ENCODE results near the gene ZNF554.

Gene ZNF554

GRCh38 chr19:2803486-2804155, 16.0 kb upstream of the ZNF554 start:
- H3K27ac ChIP-seq (ENCODE audit: low read depth, low read length) = no peak overlapping the region
- no peaks in the 10 kb centered on the region for H3K27me3 ChIP-seq (ENCODE audit: control insufficient read depth, insufficient read depth, low read length)
- no peaks in the 10 kb centered on the region for H3K4me1 ChIP-seq (ENCODE audit: control insufficient read depth, insufficient read depth, low read length)
- H3K9ac ChIP-seq (ENCODE audit: low read depth, low read length) = no peak overlapping the region
- H3K4me3 ChIP-seq (ENCODE audit: low read depth, low read length) = no peak overlapping the region
- no peaks in the 10 kb centered on the region for H3K9me3 ChIP-seq (ENCODE audit: control insufficient read depth, insufficient read depth, low read length)
- H3K36me3 ChIP-seq (ENCODE audit: control insufficient read depth, insufficient read depth, low read length) = peaks cover 93% of the 10 kb centered on the region

GRCh38 chr19:2804156-2805004, 15.3 kb upstream of the ZNF554 start:
- H3K4me1 ChIP-seq (ENCODE audit: control insufficient read depth, insufficient read depth, low read length) = no peaks in the 10 kb centered on the region
- no peak overlapping the region for H3K9ac ChIP-seq (ENCODE audit: low read depth, low read length)
- H3K36me3 ChIP-seq (ENCODE audit: control insufficient read depth, insufficient read depth, low read length) = peaks cover 93% of the 10 kb centered on the region
- H3K4me3 ChIP-seq (ENCODE audit: low read depth, low read length) = no peak overlapping the region
- H3K27ac ChIP-seq (ENCODE audit: low read depth, low read length) = no peak overlapping the region
- H3K9me3 ChIP-seq (ENCODE audit: control insufficient read depth, insufficient read depth, low read length) = no peaks in the 10 kb centered on the region
- no peaks in the 10 kb centered on the region for H3K27me3 ChIP-seq (ENCODE audit: control insufficient read depth, insufficient read depth, low read length)

- H3K36me3 ChIP-seq (ENCODE audit: control insufficient read depth, insufficient read depth, low read length) = peaks cover 95% of the 10 kb centered on the region
- H3K4me3 ChIP-seq (ENCODE audit: low read depth, low read length) = no peak overlapping the region
- no peak overlapping the region for H3K9ac ChIP-seq (ENCODE audit: low read depth, low read length)
- H3K9me3 ChIP-seq (ENCODE audit: control insufficient read depth, insufficient read depth, low read length) = no peaks in the 10 kb centered on the region
- no peaks in the 10 kb centered on the region for H3K27me3 ChIP-seq (ENCODE audit: control insufficient read depth, insufficient read depth, low read length)
- no peak overlapping the region for H3K27ac ChIP-seq (ENCODE audit: low read depth, low read length)
- no peaks in the 10 kb centered on the region for H3K4me1 ChIP-seq (ENCODE audit: control insufficient read depth, insufficient read depth, low read length)
Measured at GRCh38 chr19:2805261-2805900, 14.3 kb upstream of the ZNF554 start.

GRCh38 chr19:2805991-2806649, 13.5 kb upstream of the ZNF554 start:
- H3K27ac ChIP-seq (ENCODE audit: low read depth, low read length) = no peak overlapping the region
- H3K4me3 ChIP-seq (ENCODE audit: low read depth, low read length) = no peak overlapping the region
- no peaks in the 10 kb centered on the region for H3K4me1 ChIP-seq (ENCODE audit: control insufficient read depth, insufficient read depth, low read length)
- H3K9me3 ChIP-seq (ENCODE audit: control insufficient read depth, insufficient read depth, low read length) = no peaks in the 10 kb centered on the region
- no peak overlapping the region for H3K9ac ChIP-seq (ENCODE audit: low read depth, low read length)
- H3K27me3 ChIP-seq (ENCODE audit: control insufficient read depth, insufficient read depth, low read length) = no peaks in the 10 kb centered on the region
- peaks cover 95% of the 10 kb centered on the region for H3K36me3 ChIP-seq (ENCODE audit: control insufficient read depth, insufficient read depth, low read length)

GRCh38 chr19:2806736-2807378, 12.8 kb upstream of the ZNF554 start:
- Histone ChIP-seq H3K4me1 (ENCODE audit: control insufficient read depth, insufficient read depth, low read length) (no peaks in the 10 kb centered on the region), H3K27me3 (ENCODE audit: control insufficient read depth, insufficient read depth, low read length) (no peaks in the 10 kb centered on the region), H3K9me3 (ENCODE audit: control insufficient read depth, insufficient read depth, low read length) (no peaks in the 10 kb centered on the region), H3K36me3 (ENCODE audit: control insufficient read depth, insufficient read depth, low read length) (peaks cover 95% of the 10 kb centered on the region), H3K9ac (ENCODE audit: low read depth, low read length) (no peak overlapping the region), H3K4me3 (ENCODE audit: low read depth, low read length) (no peak overlapping the region), H3K27ac (ENCODE audit: low read depth, low read length) (no peak overlapping the region)

GRCh38 chr19:2807379-2808128, 12.1 kb upstream of the ZNF554 start:
- Histone ChIP-seq H3K27me3 (ENCODE audit: control insufficient read depth, insufficient read depth, low read length) (no peaks in the 10 kb centered on the region), H3K27ac (ENCODE audit: low read depth, low read length) (no peak overlapping the region), H3K9me3 (ENCODE audit: control insufficient read depth, insufficient read depth, low read length) (no peaks in the 10 kb centered on the region), H3K4me1 (ENCODE audit: control insufficient read depth, insufficient read depth, low read length) (no peaks in the 10 kb centered on the region), H3K4me3 (ENCODE audit: low read depth, low read length) (no peak overlapping the region), H3K36me3 (ENCODE audit: control insufficient read depth, insufficient read depth, low read length) (peaks cover 97% of the 10 kb centered on the region), H3K9ac (ENCODE audit: low read depth, low read length) (no peak overlapping the region)

- Histone ChIP-seq H3K9ac (ENCODE audit: low read depth, low read length) (no peak overlapping the region), H3K9me3 (ENCODE audit: control insufficient read depth, insufficient read depth, low read length) (no peaks in the 10 kb centered on the region), H3K27ac (ENCODE audit: low read depth, low read length) (no peak overlapping the region), H3K4me1 (ENCODE audit: control insufficient read depth, insufficient read depth, low read length) (no peaks in the 10 kb centered on the region), H3K27me3 (ENCODE audit: control insufficient read depth, insufficient read depth, low read length) (no peaks in the 10 kb centered on the region), H3K4me3 (ENCODE audit: low read depth, low read length) (no peak overlapping the region), H3K36me3 (ENCODE audit: control insufficient read depth, insufficient read depth, low read length) (peaks cover 97% of the 10 kb centered on the region)
Measured at GRCh38 chr19:2808129-2808941, 11.3 kb upstream of the ZNF554 start.

- H3K4me3 ChIP-seq (ENCODE audit: low read depth, low read length) = no peak overlapping the region
- no peaks in the 10 kb centered on the region for H3K4me1 ChIP-seq (ENCODE audit: control insufficient read depth, insufficient read depth, low read length)
- no peaks in the 10 kb centered on the region for H3K9me3 ChIP-seq (ENCODE audit: control insufficient read depth, insufficient read depth, low read length)
- H3K9ac ChIP-seq (ENCODE audit: low read depth, low read length) = no peak overlapping the region
- no peaks in the 10 kb centered on the region for H3K27me3 ChIP-seq (ENCODE audit: control insufficient read depth, insufficient read depth, low read length)
- H3K27ac ChIP-seq (ENCODE audit: low read depth, low read length) = no peak overlapping the region
- H3K36me3 ChIP-seq (ENCODE audit: control insufficient read depth, insufficient read depth, low read length) = peaks cover 95% of the 10 kb centered on the region
Measured at GRCh38 chr19:2809387-2810140, 10.1 kb upstream of the ZNF554 start.
